Measurements from ENCODE around the gene PRKCZ.
"Not testable (repeated sequence)": the region's sequence is repeated elsewhere in the genome, so short reads cannot be mapped to it uniquely, and the experiment has no call there.

Gene PRKCZ

DNA sequence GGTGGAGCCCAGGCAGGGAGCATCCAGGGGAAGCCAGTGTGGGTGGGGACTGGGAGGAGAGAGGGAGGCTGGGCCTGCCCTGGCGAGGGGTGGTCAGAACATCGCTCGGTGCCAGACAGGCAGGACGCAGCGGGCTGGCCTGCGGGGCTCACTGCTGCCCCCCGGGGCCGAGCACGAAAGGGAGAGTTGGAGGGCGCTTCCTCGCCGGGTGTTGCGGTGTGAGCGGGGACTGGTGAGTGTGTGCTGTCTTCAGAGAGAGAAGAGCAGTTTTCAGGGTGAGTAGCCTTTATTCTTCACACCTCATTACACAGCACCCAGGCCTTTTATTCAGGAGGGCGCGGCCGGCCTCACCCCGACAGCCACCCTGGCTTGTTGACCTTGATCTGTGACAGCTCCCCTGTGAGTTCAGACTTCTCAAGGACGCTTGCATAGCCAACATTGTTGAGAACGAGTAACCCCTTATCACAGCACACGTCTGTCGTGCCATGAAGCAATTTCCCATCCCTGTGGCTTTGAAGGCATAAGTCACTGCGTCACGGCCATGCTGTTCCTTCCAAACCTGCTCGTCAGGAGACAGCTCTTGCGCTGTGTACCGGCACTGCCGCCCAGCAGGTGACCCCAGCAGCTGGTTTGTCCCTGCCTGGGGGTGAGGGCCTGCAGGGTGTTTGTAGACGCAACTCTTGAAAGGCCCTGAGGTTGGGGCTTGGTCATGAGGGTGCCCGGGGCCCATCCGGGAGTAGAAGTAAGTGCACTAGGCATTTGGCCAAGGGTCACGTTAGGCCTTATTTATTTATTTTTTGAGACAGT lies 54.6 kb downstream of the PRKCZ start:
- no peak for DNase-seq

DNA sequence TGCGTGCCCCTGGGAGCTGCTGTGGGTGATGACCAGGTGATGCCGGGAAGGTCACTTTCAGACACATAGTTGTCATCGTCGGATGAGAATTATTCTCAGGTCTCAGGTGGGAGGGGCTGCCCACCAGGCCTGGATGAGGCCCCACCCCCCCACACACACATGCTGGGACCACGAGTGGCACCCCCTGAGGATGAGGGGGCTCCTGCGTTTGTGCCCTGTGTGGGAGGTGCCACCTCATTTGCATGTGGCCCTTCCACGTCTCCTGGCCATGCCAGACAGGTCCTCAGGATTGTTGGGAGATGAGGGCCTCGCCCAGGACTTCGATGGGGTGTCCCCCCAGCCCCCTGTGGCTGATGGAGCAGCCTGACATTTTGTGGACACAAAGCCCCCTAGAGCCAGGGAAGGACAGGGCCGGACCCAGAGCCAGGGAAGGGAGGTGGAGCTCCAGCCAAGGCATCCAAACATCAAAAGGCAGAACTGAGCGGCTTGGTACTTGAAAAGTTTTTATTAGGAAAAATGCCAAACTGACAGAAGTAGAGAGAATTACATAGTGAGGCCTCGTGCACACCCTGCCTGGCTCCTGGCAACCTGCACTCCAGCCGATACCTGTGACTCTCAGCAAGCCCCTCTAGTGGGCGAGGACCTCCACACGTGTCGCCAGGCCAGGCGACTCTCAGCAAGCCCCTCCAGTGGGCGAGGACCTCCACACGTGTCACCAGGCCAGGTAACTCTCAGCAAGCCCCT lies 55.7 kb downstream of the PRKCZ start:
- DNase-seq: no peak

DNA sequence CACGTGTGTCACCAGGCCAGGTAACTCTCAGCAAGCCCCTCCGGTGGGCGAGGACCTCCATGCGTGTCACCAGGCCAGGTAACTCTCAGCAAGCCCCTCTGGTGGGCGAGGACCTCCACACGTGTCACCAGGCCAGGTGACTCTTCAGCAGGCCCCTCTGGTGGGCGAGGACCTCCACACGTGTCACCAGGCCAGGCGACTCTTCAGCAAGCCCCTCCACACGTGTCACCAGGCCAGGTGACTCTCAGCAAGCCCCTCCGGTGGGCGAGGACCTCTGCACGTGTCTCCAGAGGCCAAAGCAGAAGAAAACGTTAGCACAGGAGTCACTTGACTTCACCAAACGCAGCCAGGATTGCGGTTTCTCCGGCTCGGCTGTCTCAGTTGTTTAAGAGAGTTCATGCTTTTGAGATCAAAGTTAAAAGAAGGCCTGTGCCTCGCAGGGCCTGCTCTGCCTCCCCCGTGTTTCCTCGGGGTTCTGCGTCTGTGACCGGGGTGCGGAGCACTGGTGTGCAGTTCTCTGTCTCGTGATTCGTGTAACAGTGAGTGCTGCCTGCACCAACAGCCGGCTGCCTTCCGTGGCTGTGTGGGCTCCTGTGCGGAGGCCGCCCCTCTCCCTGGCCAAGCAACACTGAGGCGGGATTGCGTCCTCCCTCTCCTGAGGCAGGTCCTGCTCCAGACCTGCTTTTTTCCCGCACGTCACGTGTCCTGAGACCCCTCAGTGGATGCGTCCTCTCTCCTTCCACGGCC lies 56.6 kb downstream of the PRKCZ start:
- DNase-seq: no peak

DNA sequence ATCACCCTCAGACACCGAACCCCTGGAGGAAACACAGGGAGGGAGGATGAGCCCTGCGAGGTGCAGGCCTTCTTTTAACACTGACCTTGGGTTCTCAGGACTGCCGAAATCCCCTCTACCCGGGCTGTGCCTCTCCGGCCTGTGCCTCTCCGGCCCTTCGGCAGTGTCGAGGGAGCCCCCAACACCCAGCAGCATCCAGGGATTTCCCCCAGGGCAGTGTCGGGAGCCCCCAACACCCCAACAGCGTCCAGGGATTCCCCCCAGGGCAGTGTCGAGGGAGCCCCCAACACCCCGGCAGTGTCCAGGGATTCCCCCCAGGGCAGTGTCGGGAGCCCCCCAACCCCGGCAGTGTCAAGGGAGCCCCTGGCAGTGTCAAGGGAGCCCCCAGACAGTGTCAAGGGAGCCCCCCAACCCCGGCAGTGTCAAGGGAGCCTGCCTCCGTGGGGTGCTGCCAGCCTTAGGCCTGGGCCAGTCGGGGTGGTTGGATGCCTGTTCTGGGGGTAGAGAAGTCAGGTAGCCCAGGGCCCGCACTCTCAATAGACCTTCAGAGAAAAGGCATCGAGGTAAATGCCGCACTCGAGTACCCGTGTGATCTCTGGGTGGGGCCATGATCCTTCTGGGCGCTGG lies 57.5 kb downstream of the PRKCZ start:
- DNase-seq: no peak

DNA sequence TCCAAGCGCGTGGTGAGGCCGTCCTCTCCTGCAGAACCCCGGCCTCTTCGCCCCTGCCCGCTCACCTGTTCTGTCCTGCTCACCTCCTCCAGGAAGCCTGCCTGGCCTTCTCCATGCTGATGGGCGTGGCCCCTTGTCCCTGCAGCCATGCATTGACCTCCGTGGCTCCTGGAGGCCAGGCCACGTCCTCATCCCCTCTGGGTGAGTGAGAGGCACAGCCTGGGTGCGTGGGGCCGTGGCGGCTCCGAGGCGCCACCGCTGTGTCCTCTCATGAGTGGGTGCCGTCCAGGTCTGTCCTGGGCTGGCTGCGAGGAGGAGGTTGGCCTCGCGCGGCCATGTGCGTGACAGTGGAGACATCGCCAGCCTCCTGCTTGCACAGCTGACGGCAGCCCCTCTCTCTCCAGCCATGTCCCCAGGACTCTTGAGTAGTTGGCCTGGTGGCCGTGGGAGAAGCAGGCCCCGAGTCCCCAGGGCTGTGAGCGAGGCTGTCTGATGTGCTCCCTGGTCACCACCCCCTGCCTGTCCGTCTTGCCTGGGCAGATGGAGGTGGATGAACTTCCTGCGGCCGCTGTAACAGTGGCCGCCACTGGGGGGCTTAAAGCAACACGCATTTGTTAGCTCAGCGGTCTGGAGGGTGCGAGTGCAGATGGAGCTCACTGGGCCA lies 58.1 kb downstream of the PRKCZ start:
- peak; percentile 68 for DNase-seq

DNA sequence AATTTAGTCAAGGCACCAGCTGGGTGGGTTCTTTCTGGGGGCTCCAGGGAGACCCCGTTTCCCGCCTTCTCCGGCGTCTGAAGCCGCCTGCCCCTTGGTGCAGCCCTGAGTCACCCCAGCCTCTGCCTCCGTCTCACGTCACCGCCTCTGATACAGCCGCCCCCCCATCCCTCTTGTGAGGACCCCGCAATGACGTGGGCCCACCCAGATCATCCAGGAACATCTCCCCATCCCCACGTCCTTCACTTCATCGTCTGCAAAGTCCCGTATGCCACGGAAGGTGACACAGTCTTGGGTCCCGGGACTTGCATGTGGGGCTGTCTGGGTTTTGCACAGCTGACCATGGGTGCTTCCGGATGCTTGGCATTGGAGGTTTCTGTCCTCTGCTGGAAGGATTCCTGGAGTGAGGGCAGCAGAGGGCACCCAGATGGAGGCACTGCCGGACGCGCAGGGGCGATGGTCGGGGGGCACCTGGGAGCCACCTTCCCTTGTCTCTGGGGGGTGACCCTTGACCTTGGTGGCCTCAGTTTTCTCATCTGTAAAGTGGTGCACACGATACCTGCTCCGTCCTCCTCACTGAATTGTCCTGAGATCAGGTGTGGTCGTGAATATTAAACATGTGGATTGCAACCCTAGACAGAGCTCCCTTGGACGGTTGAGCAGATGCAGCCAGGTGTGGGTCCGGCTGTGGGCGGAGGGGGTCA lies 58.8 kb downstream of the PRKCZ start:
- no peak for DNase-seq

DNA sequence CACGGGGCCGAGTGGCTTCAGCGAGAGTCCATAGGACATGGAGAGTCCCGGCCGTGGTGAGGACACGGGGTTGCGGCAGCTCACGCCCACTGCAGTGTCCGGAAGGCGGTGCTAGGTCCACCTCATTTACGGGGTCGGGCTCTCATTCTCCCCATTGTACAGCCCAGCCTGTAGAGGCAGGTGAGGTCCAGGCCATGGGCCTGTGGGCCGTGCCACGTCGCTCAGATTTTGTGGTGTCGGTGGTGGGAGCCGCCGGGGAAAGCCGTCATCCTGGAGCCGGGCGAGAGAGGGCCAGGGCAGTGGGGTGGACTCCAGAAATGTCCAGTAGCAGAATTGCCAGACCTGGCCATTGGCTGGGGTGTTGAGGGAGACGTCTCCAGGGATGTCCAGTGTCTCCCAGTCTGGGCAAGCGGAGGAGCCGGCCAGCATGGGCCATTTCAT lies 59.4 kb downstream of the PRKCZ start:
- DNase-seq: no peak

DNA sequence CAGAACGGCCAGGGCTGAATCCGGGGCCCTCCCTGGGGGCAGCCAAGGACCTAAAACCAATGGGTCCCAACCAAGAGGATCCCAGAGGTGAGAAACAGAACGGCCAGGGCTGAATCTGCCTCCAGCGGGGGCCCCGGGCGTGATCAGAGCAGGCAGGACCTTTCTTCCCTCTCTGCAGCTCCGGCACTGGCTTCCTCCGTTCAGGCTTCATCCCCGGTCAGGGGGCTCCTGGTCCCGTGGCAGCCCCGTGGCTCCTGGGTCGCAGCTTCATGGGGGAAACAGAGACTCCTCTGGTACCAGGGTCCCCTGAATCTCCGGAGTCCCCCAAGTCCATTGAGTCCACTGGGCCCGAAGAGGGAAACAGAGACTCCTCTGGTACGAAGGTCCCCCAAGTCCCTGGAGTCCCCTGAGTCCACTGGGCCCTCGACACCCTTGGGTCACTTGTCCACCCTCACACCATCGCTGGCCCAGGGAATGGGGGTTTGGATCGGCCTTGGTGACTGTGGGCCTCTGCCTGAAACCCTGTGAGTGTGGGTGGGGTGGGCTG lies 60.1 kb downstream of the PRKCZ start:
- no peak for DNase-seq

DNA sequence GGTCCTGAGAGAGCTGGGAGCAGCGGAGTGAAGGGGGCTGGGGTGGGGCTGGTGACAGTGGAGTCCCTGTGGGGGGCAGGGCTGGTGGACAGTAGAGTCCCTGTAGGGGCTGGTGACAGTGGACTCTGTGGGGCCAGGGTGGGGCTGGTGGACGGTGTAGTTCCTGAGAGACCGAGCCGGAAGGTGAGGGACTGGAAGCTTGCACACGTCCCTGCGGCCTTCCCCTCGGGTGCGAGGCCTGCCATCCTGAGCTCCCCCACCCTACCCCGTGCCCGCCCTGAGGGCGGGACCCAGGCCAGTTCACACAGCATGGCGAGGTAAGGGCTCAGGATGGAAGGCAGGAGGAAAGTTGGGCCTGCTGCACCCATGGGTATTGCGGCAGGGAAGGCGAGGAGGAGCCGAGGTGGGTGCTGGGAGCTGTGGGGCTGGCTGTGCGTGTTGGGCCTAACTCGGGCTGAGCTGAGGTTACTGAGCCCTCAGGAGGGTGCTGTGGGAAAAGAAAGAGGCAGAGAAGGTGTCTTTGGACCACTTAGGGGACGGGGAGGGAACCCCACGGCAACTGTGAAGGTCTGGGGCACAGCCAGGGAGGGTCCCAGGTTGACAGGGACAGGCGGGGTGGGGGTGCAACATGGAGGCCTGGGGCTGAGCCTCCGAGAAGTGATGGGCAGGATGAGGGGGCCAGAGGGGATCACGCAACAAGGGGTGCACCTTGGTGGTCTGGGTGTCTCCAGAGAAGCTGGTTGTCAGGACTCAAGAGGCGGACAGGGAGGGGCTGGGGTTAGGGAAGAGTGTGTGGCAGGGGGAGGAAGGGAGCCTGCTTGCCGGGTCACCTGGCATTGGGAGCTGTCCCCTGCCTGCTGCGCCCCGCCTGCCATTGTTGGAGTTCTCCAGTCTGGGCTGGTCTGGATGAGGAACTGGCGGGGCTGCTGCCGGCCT lies 60.8 kb downstream of the PRKCZ start:
- no peak for DNase-seq

DNA sequence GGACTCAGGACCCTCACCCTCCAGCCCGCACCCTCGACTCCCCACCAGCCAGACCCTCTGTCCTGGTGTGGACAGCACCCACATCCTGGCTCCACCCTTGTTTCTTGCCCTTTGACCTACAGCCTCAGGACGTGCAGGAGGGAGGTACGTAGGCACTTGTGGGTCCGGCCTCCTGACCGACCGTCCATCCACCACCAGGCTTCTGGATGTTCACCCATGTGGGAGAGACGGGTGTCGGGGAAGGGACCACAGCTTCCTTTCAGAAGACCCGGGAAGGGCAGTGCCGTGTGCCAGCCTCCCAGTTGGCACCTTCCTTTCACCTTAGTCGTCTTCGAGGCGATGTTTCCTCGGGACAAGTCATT lies 61.4 kb downstream of the PRKCZ start:
- no peak for DNase-seq

DNA sequence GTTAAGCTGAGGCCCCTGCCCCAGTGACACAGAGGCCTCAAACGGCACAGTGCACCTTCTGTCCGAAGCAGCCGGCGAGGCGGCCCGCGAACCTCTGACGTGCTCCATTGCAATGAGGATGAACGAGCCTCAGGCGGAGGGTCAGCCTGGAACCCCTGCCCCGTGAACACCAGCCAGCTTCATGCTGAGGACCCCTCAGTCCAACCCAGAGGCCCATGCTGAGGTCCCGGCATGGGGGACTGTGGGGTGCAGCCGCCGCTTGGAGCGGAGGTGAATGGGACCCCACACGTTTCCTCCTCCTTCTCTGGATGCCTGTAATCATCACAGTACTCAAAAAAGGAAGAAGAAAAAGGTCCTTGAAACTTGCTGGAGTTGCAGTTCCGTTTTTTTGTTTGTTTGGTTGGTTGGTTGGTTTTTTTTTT lies 62.1 kb downstream of the PRKCZ start:
- DNase-seq: no peak

DNA sequence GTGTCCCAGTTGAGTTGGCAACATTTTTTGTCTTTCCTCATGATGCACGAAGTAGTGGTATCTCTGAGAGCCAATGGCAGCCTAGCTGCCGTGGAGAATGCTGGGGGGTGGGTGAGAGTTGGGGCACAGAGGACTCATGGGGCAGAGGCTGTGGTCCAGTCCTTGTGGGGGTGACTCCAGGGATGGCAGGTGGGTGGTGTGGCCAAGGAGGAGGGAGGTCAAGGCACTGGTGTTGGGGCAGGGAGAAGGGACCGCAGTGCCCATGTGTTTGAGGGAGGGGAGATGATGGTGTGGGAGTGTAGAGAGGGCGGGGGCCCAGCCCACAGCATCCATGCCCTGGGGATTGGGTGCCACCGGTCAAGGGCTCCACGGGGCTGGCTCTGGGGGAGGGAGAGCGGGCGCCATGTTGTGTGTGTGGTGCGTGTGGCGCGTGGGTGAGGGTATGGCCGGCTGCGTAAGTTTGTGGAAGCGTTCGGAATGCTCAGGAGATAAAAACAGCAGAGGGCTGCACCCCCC lies 63.5 kb downstream of the PRKCZ start:
- DNase-seq: no peak

DNA sequence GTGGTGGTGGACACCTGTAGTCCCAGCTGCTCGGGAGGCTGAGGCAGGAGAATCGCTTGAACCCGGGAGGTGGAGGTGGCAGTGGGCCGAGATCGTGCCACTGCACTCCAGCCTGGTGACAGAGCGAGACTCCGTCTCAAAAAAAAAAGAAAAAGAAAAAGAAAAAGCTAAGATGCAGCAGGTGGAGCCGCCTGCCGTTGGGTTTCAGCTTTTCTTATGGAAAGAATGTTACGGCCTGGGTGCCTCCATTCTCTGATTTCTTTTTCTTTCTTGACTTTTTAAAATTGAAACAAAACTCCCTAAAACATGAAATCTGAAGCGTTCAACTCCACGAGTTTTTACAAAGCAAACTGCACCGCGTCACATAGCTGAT lies 64.4 kb downstream of the PRKCZ start:
- DNase-seq: not testable (repeated sequence)

DNA sequence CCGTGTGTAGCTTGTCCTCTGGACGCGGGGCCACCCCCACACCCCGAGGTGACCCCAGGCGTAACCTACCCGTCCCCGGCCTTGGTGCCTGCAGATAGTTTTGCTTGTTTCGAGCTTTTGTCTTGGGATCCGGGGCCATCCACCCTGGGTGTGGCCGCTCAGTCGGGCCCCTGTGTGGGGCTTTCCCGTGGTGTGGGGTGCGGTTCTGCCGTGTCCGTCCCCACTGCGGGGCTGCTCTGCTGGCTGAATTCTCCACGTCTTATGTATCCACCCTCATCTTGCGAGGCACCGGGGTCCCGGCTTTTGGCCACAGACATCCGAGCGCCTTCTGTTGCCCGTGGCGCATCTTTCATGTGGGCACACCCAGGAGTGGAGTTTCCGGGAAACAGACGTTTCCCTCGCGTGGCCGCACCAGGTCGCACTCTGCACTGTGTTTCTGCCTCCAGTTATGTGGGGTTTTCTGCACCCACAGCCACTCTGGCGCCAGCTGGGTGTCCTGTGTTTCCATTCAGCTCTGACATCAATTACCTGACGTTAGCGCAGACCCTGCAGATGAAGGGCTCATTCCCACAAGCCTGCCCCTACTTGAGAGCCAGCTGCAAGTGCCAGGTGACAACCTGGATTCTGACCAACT lies 64.9 kb downstream of the PRKCZ start:
- no peak for DNase-seq

DNA sequence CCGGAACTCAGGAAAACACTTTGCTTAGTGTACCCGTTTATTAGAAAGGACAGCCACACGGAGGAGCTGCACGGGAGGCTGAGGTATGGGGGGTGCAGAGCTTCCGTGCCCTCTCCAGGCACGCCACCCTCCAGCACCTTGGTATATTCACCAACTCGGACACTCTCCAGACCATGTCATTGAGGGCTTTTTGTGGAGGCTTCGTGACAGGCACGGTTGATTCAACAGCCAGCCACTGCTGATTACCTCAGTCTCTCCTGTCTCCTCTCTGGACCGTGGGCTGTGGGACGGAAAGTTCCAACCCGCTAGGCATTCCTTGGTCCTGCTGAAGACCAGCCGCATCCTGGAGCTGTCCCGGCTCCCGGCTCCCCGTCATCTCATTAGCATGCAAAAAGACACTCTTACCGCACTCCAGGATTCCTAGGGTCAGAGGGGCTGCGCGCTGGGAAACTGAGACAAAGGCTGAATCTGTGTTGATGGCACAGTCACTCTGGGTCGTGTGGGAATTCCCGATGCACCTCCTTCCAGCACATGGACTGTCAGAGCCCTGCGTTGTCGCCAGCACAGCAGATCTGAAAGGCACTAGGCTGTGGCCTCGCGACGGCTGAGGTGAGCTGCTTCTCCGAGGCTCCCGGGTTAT lies 65.6 kb downstream of the PRKCZ start:
- no peak for DNase-seq

DNA sequence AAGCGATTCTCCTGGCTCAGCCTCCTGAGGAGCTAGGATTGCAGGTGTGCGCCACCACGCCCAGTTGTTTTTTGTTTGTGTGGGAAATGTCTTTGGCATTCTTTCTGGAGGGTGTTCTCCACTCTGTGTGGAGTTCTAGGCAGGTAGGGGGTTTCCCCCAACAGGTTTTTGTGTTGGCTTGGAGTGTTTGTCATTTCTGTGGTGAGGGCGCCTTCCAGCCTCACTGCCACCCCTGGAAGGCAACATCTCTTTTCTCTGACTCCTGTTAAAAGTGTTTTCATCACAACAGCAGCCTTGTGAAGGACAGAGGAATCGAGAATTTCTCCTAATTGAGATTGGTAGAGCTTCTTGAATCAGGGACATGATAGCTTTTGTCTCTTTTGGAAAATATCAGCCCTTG lies 69.7 kb downstream of the PRKCZ start:
- no peak for DNase-seq

DNA sequence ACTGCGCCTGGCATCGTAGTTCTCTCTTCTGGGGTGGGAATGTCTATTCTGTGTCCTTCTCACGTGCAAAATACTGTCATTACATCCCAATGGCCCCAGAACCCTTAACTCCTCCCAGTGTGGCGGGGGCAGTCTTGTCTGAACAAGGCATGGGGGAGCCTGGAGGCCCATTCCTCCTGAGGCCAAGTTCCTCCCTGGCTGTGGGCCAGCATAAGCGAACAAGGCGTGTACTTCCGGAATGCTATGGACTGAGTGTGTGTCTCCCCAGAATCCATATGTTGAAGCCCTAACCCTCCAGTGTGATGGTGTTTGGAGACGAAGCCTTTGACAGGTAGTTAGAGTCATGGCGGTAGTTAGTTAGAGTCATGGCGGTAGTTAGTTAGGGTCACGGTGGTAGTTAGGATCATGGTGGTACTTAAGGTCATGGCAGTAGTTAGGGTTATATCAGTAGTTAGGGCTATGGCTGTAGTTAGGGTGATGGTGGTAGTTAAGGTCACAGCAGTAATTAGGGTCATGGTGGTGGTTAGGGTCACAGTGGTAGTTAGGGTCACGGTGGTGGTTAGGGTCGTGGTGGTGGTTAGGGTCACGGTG lies 71.0 kb downstream of the PRKCZ start:
- no peak for DNase-seq

DNA sequence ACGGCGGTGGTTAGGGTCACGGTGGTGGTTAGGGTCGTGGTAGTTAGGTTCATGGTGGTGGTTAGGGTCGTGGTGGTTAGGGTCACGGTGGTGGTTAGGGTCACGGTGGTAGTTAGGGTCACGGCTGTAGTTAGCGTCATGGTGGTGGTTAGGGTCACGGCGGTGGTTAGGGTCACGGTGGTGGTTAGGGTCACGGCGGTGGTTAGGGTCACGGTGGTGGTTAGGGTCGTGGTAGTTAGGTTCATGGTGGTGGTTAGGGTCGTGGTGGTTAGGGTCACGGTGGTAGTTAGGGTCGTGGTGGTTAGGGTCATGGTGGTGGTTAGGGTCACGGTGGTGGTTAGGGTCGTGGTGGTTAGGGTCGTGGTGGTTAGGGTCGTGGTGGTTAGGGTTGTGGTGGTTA lies 71.6 kb downstream of the PRKCZ start:
- DNase-seq: not testable (repeated sequence)

Data from right forelimb (tissue), 1 donor.